ENCODE data around the gene PPIP5K2. TPM values are rescaled to one million over a fixed set of nuclear protein-coding genes. Genes with fewer than 3 reads are reported as not detected.
"Not testable (repeated sequence)": the region's sequence is repeated elsewhere in the genome, so short reads cannot be mapped to it uniquely, and the experiment has no call there.

Gene PPIP5K2
- polyA plus RNA-seq, 1 donor from 2014 or later = 25.9 TPM

- no peak overlapping the region for H3K4me3 Mint-ChIP-seq
- no peak overlapping the region for H3K27ac Mint-ChIP-seq
- no peaks in the 10 kb centered on the region for H3K4me1 Mint-ChIP-seq
- H3K9me3 Mint-ChIP-seq = no peaks in the 10 kb centered on the region
- no peaks in the 10 kb centered on the region for H3K27me3 Mint-ChIP-seq
- H3K36me3 Mint-ChIP-seq = no peaks in the 10 kb centered on the region
Measured at GRCh38 chr5:103139264-103139865, 19.3 kb downstream of the PPIP5K2 start.

GRCh38 chr5:103142132-103142531, 22.0 kb downstream of the PPIP5K2 start:
- H3K9me3 Mint-ChIP-seq, H3K27me3 Mint-ChIP-seq, H3K4me3 Mint-ChIP-seq, H3K4me1 Mint-ChIP-seq, H3K36me3 Mint-ChIP-seq: not testable (repeated sequence)
- peak overlapping the region in 1 of 3 donors; percentile 31 for H3K27ac Mint-ChIP-seq

- Mint-ChIP-seq H3K27ac (peak overlapping the region in 1 of 3 donors; percentile 86), H3K4me3 (no peak overlapping the region), H3K36me3 (peaks cover 2% of the 10 kb centered on the region), H3K27me3 (no peaks in the 10 kb centered on the region), H3K4me1 (no peaks in the 10 kb centered on the region), H3K9me3 (no peaks in the 10 kb centered on the region)
Measured at GRCh38 chr5:103145196-103145595, 25.1 kb downstream of the PPIP5K2 start.

- Mint-ChIP-seq H3K4me3 (no peak overlapping the region), H3K27me3 (no peaks in the 10 kb centered on the region), H3K36me3 (peaks cover 2% of the 10 kb centered on the region), H3K4me1 (no peaks in the 10 kb centered on the region), H3K9me3 (no peaks in the 10 kb centered on the region), H3K27ac (no peak overlapping the region)
Measured at GRCh38 chr5:103148213-103148612, 28.1 kb downstream of the PPIP5K2 start.

DNA sequence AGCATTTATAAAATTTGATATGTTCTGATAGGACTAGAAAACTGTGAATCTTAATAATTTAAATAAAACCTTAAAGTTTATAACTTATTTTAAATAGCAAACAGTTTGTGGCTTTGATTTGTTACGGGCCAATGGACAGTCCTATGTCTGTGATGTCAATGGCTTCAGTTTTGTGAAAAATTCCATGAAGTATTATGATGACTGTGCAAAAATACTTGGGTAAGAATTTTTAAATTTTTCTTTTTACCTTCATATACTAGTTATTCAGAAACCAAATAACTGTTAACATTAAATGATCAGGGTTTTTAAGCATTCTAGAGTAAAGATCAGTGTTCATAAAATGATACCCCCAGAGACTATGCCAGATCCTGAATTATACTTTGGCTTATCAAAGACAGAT, 31.1 kb downstream of the PPIP5K2 start:
- Mint-ChIP-seq H3K27ac (no peak overlapping the region), H3K9me3 (no peaks in the 10 kb centered on the region), H3K4me3 (no peak overlapping the region), H3K4me1 (no peaks in the 10 kb centered on the region), H3K36me3 (peaks cover 3% of the 10 kb centered on the region), H3K27me3 (no peaks in the 10 kb centered on the region)

DNA sequence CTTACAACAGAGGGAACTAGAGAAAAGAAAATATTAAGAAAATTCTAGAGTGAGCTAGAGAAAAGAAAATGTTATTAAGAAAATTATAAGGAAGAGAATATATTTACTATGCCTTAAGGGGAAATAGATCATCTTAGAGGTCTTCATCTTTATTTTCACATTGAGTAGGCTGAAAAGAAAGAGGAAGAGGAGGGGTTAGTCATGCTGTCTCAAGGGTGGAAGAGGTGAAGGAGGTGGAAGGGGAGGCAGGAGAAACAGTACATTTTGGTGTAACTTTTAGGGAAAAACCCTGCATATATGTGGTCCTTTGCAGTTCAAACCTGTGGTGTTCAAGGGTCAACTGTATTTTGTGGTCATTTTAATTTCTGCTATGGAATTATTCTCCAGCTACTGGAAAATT, 46.6 kb downstream of the PPIP5K2 start:
- Mint-ChIP-seq H3K27ac (no peak overlapping the region), H3K4me1 (peaks cover 0 to 2% (median 0%) of the 10 kb centered on the region in 3 donors), H3K9me3 (no peaks in the 10 kb centered on the region), H3K4me3 (no peak overlapping the region), H3K27me3 (no peaks in the 10 kb centered on the region), H3K36me3 (peaks cover 14% of the 10 kb centered on the region)

DNA sequence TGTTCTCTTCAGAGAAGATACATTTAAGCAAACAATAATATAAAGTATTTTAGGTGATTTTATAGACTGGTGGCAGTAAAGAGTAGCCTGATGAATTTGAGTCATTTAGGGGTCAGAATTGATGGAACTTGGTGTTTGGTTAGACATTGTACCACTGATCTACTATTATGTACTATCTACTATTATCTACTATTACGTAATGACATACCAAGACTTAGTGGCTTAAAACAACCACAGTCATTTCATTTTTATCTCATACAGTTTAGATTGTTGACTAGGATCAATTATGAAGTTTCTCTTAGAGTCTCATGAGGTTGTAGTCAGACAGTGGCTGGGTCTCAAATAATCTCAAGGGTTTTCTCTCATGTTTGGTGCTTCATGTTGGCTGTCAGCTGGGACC, 54.0 kb downstream of the PPIP5K2 start:
- H3K36me3 Mint-ChIP-seq = peaks cover 3% of the 10 kb centered on the region
- no peak overlapping the region for H3K4me3 Mint-ChIP-seq
- no peak overlapping the region for H3K27ac Mint-ChIP-seq
- no peaks in the 10 kb centered on the region for H3K27me3 Mint-ChIP-seq
- H3K4me1 Mint-ChIP-seq = peaks cover 0 to 3% (median 0%) of the 10 kb centered on the region in 3 donors
- H3K9me3 Mint-ChIP-seq = no peaks in the 10 kb centered on the region

DNA sequence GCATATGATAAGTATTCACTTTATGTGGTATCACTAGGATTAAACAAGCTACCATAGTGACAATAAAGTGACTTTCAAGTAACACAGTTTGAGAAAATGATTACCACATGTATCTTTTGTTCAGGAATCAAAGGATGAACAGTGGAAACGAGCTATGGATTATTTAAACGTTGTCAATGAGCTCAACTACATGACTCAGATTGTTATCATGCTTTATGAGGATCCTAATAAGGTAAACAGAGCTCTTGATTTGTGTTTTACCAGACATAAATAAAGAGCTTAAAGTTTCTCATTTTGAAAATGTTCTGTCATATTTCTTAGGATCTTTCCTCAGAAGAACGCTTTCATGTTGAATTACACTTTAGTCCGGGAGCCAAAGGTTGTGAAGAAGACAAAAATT, 57.4 kb downstream of the PPIP5K2 start:
- Mint-ChIP-seq H3K9me3 (no peaks in the 10 kb centered on the region), H3K27ac (no peak overlapping the region), H3K4me3 (no peak overlapping the region), H3K36me3 (peaks cover 3% of the 10 kb centered on the region), H3K27me3 (no peaks in the 10 kb centered on the region), H3K4me1 (peaks cover 0 to 2% (median 0%) of the 10 kb centered on the region in 3 donors)

- peaks cover 0 to 2% (median 0%) of the 10 kb centered on the region in 3 donors for H3K4me1 Mint-ChIP-seq
- peaks cover 2% of the 10 kb centered on the region for H3K36me3 Mint-ChIP-seq
- H3K4me3 Mint-ChIP-seq = no peak overlapping the region
- no peaks in the 10 kb centered on the region for H3K27me3 Mint-ChIP-seq
- H3K9me3 Mint-ChIP-seq = no peaks in the 10 kb centered on the region
- H3K27ac Mint-ChIP-seq = no peak overlapping the region
Measured at GRCh38 chr5:103178167-103178566, 58.1 kb downstream of the PPIP5K2 start.

GRCh38 chr5:103186152-103186551, 66.1 kb downstream of the PPIP5K2 start:
- Mint-ChIP-seq H3K4me1 (peaks cover 0 to 3% (median 0%) of the 10 kb centered on the region in 3 donors), H3K4me3 (no peak overlapping the region), H3K27ac (no peak overlapping the region), H3K36me3 (peaks cover 11% of the 10 kb centered on the region), H3K9me3 (no peaks in the 10 kb centered on the region), H3K27me3 (no peaks in the 10 kb centered on the region)

- no peaks in the 10 kb centered on the region for H3K27me3 Mint-ChIP-seq
- H3K9me3 Mint-ChIP-seq = no peaks in the 10 kb centered on the region
- no peak overlapping the region for H3K27ac Mint-ChIP-seq
- peaks cover 0 to 3% (median 0%) of the 10 kb centered on the region in 3 donors for H3K4me1 Mint-ChIP-seq
- no peak overlapping the region for H3K4me3 Mint-ChIP-seq
- H3K36me3 Mint-ChIP-seq = peaks cover 11% of the 10 kb centered on the region
Measured at GRCh38 chr5:103188436-103188835, 68.3 kb downstream of the PPIP5K2 start.

DNA sequence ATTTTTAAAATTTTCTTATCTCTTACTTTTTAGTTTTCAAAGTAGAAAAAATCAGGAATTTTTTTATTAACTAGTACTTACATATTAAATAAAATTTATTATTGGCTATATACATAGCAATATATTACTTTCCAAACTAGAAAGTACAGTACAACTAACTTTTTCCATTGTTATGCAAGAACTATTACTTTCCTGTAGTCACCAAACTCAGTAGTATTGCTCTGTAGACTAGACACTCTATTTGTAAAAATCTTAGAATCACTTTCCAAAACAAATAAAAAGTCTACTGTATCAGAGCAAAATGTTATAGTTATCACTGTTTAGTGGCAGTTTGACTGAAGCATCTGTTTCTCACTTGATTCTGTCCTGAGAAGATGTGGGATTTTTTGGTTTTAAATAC, 83.1 kb downstream of the PPIP5K2 start:
- H3K4me1 Mint-ChIP-seq = peaks cover 1 to 6% (median 3%) of the 10 kb centered on the region in 3 donors
- H3K9me3 Mint-ChIP-seq = peaks cover 0 to 3% (median 0%) of the 10 kb centered on the region in 3 donors
- H3K36me3 Mint-ChIP-seq = peaks cover 10% of the 10 kb centered on the region
- H3K27me3 Mint-ChIP-seq = no peaks in the 10 kb centered on the region
- H3K4me3 Mint-ChIP-seq = no peak overlapping the region
- no peak overlapping the region for H3K27ac Mint-ChIP-seq

DNA sequence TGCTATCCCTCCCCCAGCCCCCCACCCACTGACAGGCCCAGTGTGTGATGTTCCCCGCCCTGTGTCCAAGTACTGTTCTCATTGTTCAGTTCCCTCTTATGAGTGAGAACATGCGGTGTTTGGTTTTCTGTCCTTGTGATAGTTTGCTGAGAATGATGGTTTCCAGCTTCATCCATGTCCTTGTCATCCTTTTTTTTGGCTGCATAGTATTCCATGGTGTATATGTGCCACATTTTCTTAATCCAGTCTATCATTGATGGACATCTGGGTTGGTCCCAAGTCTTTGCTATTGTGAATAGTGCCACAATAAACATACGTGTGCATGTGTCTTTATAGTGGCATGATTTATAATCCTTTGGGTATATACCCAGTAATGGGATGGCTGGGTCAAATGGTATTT, 84.9 kb downstream of the PPIP5K2 start:
- not testable (repeated sequence) for H3K4me1 Mint-ChIP-seq, H3K9me3 Mint-ChIP-seq, H3K36me3 Mint-ChIP-seq, H3K27me3 Mint-ChIP-seq, H3K4me3 Mint-ChIP-seq
- peak overlapping the region in 1 of 3 donors; percentile 83 for H3K27ac Mint-ChIP-seq

DNA sequence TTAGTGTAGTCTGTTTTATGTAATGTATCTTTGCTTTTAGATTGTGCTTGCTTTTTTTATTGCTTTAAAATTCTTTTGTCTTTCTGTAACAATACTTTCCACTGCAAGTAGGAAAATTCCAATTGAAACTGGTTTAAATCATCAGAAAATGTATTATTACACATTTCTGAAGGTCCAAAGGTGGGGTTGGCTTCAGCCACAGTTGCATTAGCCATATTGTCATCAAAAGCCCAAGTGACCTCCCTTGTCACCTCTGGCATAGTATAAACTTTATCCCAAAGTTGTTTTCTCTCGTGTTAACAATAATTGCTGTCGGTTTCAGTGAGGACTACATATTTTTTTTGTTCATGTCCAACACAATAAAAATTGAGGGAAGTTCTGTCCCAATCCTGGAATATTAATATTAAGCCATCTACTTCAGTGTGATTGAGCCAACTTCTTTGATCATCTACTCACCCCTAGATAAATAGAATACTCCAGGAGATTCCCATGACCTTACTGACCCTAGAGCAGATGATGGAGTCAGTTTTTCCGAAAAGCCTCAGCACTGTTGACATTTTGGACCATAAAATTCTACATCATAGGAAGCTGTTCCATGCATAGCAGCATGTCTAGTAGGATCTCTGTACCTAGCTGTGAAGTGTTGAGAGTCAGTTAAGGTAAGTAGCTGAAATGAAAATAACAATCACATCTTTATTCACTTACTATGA, 86.0 kb downstream of the PPIP5K2 start:
- H3K36me3 Mint-ChIP-seq = peaks cover 8% of the 10 kb centered on the region
- H3K9me3 Mint-ChIP-seq = peaks cover 0 to 3% (median 0%) of the 10 kb centered on the region in 3 donors
- no peak overlapping the region for H3K4me3 Mint-ChIP-seq
- no peaks in the 10 kb centered on the region for H3K27me3 Mint-ChIP-seq
- peak overlapping the region in 1 of 3 donors; percentile 63 for H3K27ac Mint-ChIP-seq
- peaks cover 6 to 9% (median 7%) of the 10 kb centered on the region in 3 donors for H3K4me1 Mint-ChIP-seq

GRCh38 chr5:103207011-103207410, 86.9 kb downstream of the PPIP5K2 start:
- no peak overlapping the region for H3K27ac Mint-ChIP-seq
- H3K9me3 Mint-ChIP-seq = peaks cover 0 to 3% (median 0%) of the 10 kb centered on the region in 3 donors
- no peaks in the 10 kb centered on the region for H3K27me3 Mint-ChIP-seq
- H3K4me1 Mint-ChIP-seq = peaks cover 9 to 15% (median 14%) of the 10 kb centered on the region in 3 donors
- H3K36me3 Mint-ChIP-seq = peaks cover 8% of the 10 kb centered on the region
- no peak overlapping the region for H3K4me3 Mint-ChIP-seq

DNA sequence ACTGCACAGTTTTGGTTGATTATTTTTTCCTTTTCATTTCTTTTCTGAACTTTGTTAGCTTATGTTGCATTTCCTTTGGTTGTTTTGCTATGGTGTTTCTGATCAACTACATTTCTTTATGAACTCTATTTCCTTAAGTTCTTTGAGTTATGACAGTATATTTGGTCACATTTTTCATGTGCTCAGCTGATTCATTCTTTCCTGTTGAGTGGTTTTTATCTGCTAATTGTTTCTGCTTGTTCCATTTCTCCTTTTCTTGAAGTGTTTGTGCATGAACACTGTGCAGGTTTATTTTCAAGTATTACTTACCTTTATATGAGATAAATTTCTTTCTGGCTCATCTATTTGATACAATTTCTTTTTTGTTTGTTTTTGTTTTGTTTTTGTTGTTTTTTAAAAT, 87.6 kb downstream of the PPIP5K2 start:
- H3K4me3 Mint-ChIP-seq = no peak overlapping the region
- H3K27me3 Mint-ChIP-seq = no peaks in the 10 kb centered on the region
- peaks cover 0 to 3% (median 0%) of the 10 kb centered on the region in 3 donors for H3K9me3 Mint-ChIP-seq
- no peak overlapping the region for H3K27ac Mint-ChIP-seq
- peaks cover 13 to 18% (median 18%) of the 10 kb centered on the region in 3 donors for H3K4me1 Mint-ChIP-seq
- H3K36me3 Mint-ChIP-seq = peaks cover 8% of the 10 kb centered on the region
